ENCODE measurements around the gene CAT.

GRCh38 chr11:34507610-34508009, 68.9 kb downstream of the CAT start:
- TF ChIP-seq POLR2A (IDR thresholded peaks at IDR 0.05), result no peak
- no peak for TF ChIP-seq CTCF (IDR thresholded peaks at IDR 0.05)
- no peak for TF ChIP-seq EP300 (IDR thresholded peaks at IDR 0.05)
